Endothelial cell of umbilical vein (primary cell): Measurements from ENCODE around the gene IFNA1.

ENCODE experiments used
- MYC ChIP-seq: IDR thresholded peaks from one replicate; pipeline ENCODE4 v1.6.1; 2011; ENCODE audit warnings: mild to moderate bottlenecking, low read depth, low read length
- TF ChIP-seq, protein P1 (sequence below), 2 donors: IDR thresholded peaks; 1 replicate in 1 of 2; 2 replicates in 1 of 2; pipeline ENCODE4 v1.5.1; 2011; ENCODE audit warnings: low read length in 2 of 2, mild to moderate bottlenecking in 2 of 2, moderate library complexity in 2 of 2, control low read depth in 1 of 2, inconsistent platforms in 1 of 2, low read depth in 1 of 2; ENCODE audit not compliant: insufficient read depth in 1 of 2; ENCODE audit errors: extremely low read depth in 1 of 2

GRCh38 chr9:21479152-21479702 lies 39.0 kb downstream of the IFNA1 start:
- TF ChIP-seq, protein P1, sequence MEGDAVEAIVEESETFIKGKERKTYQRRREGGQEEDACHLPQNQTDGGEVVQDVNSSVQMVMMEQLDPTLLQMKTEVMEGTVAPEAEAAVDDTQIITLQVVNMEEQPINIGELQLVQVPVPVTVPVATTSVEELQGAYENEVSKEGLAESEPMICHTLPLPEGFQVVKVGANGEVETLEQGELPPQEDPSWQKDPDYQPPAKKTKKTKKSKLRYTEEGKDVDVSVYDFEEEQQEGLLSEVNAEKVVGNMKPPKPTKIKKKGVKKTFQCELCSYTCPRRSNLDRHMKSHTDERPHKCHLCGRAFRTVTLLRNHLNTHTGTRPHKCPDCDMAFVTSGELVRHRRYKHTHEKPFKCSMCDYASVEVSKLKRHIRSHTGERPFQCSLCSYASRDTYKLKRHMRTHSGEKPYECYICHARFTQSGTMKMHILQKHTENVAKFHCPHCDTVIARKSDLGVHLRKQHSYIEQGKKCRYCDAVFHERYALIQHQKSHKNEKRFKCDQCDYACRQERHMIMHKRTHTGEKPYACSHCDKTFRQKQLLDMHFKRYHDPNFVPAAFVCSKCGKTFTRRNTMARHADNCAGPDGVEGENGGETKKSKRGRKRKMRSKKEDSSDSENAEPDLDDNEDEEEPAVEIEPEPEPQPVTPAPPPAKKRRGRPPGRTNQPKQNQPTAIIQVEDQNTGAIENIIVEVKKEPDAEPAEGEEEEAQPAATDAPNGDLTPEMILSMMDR (IDR thresholded peaks at IDR 0.05; ENCODE audit: extremely low read depth in 1 of 2, insufficient read depth in 1 of 2, low read depth in 1 of 2, low read length in 2 of 2) = no peak
- TF ChIP-seq MYC = no peak
